Naive thymus-derived CD4-positive, alpha-beta T cell (primary cell): ENCODE data around the gene DTL. TPM values are rescaled to one million over a fixed set of nuclear protein-coding genes. Genes with fewer than 3 reads are reported as not detected.

Experiments
- ATAC-seq: fragments of 150-1000 bp; cut with Tn5 transposase; 2 replicates; pipeline ENCODE4 v1.10.0; 2021; ENCODE audit warnings: mild to moderate bottlenecking, moderate library complexity
- CTCF ChIA-PET: fragments of 350-600 bp; sonication (Branson Sonifier 250); formaldehyde crosslinking; loops from one replicate; lab custom pipeline; 2021; ENCODE audit warnings: antibody characterized with exemption; lab: Charles Lee
- POLR2A ChIA-PET: fragments of 350-600 bp; sonication (Branson Sonifier 250); formaldehyde crosslinking; loops from one replicate; lab custom pipeline; 2021; ENCODE audit warnings: antibody characterized with exemption, inconsistent platforms; lab: Charles Lee
- DNase-seq, 9 donors: peaks; one replicate each; pipeline versions ENCODE4 v3.0.0 to v3.0.0-alpha.2; 2020 to 2022; ENCODE audit warnings: mixed read lengths in 1 of 9
- H3K27ac ChIP-seq: one replicate; pipeline ENCODE4 v1.7.0; 2013; ENCODE audit warnings: mild to moderate bottlenecking, low read depth, low read length, moderate library complexity
- H3K27me3 ChIP-seq, 2 donors: one replicate each; pipeline ENCODE4 v1.7.0; 2013; ENCODE audit warnings: low read length in 2 of 2, mild to moderate bottlenecking in 2 of 2, moderate library complexity in 2 of 2; ENCODE audit not compliant: control insufficient read depth in 2 of 2, insufficient read depth in 2 of 2
- H3K36me3 ChIP-seq, 3 experiments: 1 replicate in 2 of 3; 2 replicates in 1 of 3; pipeline ENCODE4 v1.7.0; 2013; ENCODE audit warnings: low read length in 3 of 3, mild to moderate bottlenecking in 3 of 3, moderate library complexity in 1 of 3; ENCODE audit not compliant: insufficient read depth in 3 of 3, control insufficient read depth in 2 of 3
- H3K4me1 ChIP-seq, 2 donors: one replicate each; pipeline ENCODE4 v1.7.0; 2013; ENCODE audit warnings: low read length in 2 of 2, mild to moderate bottlenecking in 2 of 2, moderate library complexity in 1 of 2; ENCODE audit not compliant: control insufficient read depth in 2 of 2, insufficient read depth in 2 of 2
- H3K4me3 ChIP-seq: 2 replicates; pipeline ENCODE4 v1.7.0; 2013; ENCODE audit warnings: mild to moderate bottlenecking, low read length
- H3K9me3 ChIP-seq, 3 experiments: 1 replicate in 2 of 3; 2 replicates in 1 of 3; pipeline ENCODE4 v1.7.0; 2013; ENCODE audit warnings: low read length in 3 of 3; ENCODE audit not compliant: control insufficient read depth in 2 of 3
- H3K27ac Mint-ChIP-seq, 9 donors: one replicate each; pipeline ENCODE4 v1.8.0; 2020 to 2022; ENCODE audit warnings: mixed read lengths in 9 of 9, mild to moderate bottlenecking in 8 of 9, moderate library complexity in 5 of 9, inconsistent platforms in 2 of 9
- H3K27me3 Mint-ChIP-seq, 5 donors: one replicate each; pipeline ENCODE4 v1.8.0; 2021 to 2022; ENCODE audit warnings: mixed read lengths in 5 of 5, mild to moderate bottlenecking in 1 of 5
- H3K36me3 Mint-ChIP-seq, 5 donors: one replicate each; pipeline ENCODE4 v1.8.0; 2020 to 2022; ENCODE audit warnings: mixed read lengths in 5 of 5, mild to moderate bottlenecking in 3 of 5, inconsistent platforms in 1 of 5
- H3K4me1 Mint-ChIP-seq, 7 donors: one replicate each; pipeline ENCODE4 v1.8.0; 2020 to 2022; ENCODE audit warnings: mixed read lengths in 7 of 7, mild to moderate bottlenecking in 3 of 7, inconsistent platforms in 1 of 7
- H3K4me3 Mint-ChIP-seq, 10 donors: one replicate each; pipeline ENCODE4 v1.8.0; 2020 to 2022; ENCODE audit warnings: mild to moderate bottlenecking in 10 of 10, mixed read lengths in 10 of 10, moderate library complexity in 6 of 10, inconsistent platforms in 2 of 10
- H3K9me3 Mint-ChIP-seq, 11 donors: one replicate each; pipeline ENCODE4 v1.8.0; 2020 to 2022; ENCODE audit warnings: mixed read lengths in 11 of 11, mild to moderate bottlenecking in 4 of 11, inconsistent platforms in 1 of 11, moderate library complexity in 1 of 11
- intact Hi-C, 2 donors: fragments of 100-400 bp; cut with micrococcal nuclease; formaldehyde crosslinking; loops; one replicate each; pipeline ENCODE4 v1.15.1; 2023
- polyA plus RNA-seq, 2 donors: library from polyadenylated mRNA; unstranded; fragments of 300-500 nt; fragmentation: Illumina TruSeq; gene quantifications; one replicate each; pipeline ENCODE4 v1.2.3, GENCODE V29; 2021
- total RNA-seq, 6 experiments: library from RNA in 5 of 6; stranded (reverse) in 5 of 6; gene quantifications; 1 replicate in 5 of 6; 2 replicates in 1 of 6; pipeline ENCODE4 v1.2.3 and lab custom pipeline; 2021 to 2026

Gene DTL
- total and polyA plus RNA-seq, 7 experiments from 2014 or later = 0.27 to 63.0 (median 0.56) TPM

DNA sequence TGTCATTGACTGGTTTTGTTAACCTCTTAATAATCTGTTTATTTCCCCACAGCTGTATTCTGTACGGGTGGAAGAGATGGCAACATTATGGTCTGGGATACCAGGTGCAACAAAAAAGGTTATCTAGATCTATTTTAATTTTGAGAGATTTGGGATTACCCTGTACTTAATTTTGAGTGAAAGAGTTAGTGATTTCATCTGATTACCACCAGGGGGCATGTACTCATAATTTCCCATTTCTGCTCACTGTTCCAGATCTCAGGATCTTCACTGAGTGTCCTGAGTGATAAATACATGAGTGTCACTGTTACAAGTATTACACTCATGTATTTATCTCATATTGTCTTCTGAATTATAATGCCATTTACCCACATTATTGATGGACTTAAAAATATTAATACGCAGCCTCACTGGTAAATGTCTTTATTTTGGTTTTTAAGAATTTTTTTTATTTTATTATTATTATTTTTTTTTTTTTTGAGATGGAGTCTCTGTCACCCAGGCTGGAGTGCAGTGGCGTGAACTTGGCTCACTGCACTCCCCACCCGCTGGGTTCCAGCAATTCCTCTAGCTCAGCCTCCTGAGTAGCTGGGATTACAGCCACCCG, 27.4 kb downstream of the DTL start:
- ATAC-seq (peak; percentile 71), DNase-seq (peak in 6 of 9 donors; percentile 8 to 41 (median 33))
- Mint-ChIP-seq H3K4me3 (no peak overlapping the region), H3K9me3 (peaks cover 0 to 3% (median 0%) of the 10 kb centered on the region in 11 donors), H3K4me1 (peaks cover 0 to 11% (median 0%) of the 10 kb centered on the region in 7 donors), H3K27ac (no peak overlapping the region), H3K36me3 (peaks cover 0 to 24% (median 0%) of the 10 kb centered on the region in 5 donors), H3K27me3 (no peaks in the 10 kb centered on the region)
- ChIA-PET CTCF (interaction anchor here (0.6 to 6.7 kb wide), 12 partner anchors 8 to 401 kb away, joined by 3 to 96 read pairs (median 5); no protein-coding TSS in a partner anchor), POLR2A (interaction anchor here (1.1 kb wide), 1 partner anchor 224 kb away, joined by 5 read pairs; no protein-coding TSS in a partner anchor)
- intact Hi-C loops = loop anchor here (1.0 to 2.0 kb wide), 8 partner anchors 50 to 393 kb away; no protein-coding TSS in a partner anchor
- Histone ChIP-seq H3K4me1 (no peaks in the 10 kb centered on the region), H3K4me3 (no peak overlapping the region), H3K9me3 (no peaks in the 10 kb centered on the region), H3K27ac (no peak overlapping the region), H3K36me3 (no peaks in the 10 kb centered on the region), H3K27me3 (no peaks in the 10 kb centered on the region)

DNA sequence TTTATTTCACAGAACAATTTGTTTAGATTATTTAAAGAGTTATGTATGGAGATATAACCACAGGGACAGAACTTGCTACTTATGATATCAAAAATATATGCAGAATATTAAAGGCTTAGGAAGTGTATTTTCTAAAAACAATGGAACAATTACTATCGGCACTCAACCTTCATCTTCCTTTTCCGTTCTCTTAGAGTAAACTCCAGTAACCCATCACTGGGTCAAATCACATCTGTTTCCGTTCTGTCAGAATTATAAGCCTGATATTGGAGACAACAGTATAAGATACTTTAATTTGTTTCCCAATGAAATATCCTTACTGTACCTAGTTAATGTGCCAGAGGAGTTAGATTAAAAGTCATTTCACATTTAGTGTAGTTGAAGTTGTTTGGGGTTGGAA, 32.2 kb downstream of the DTL start:
- Mint-ChIP-seq H3K27ac (no peak overlapping the region), H3K4me3 (no peak overlapping the region), H3K36me3 (peaks cover 0 to 20% (median 0%) of the 10 kb centered on the region in 5 donors), H3K9me3 (no peaks in the 10 kb centered on the region), H3K4me1 (peaks cover 0 to 7% (median 0%) of the 10 kb centered on the region in 7 donors), H3K27me3 (no peaks in the 10 kb centered on the region)
- Histone ChIP-seq H3K9me3 (no peaks in the 10 kb centered on the region), H3K36me3 (no peaks in the 10 kb centered on the region), H3K4me1 (no peaks in the 10 kb centered on the region), H3K27me3 (no peaks in the 10 kb centered on the region), H3K4me3 (no peak overlapping the region), H3K27ac (no peak overlapping the region)
- DNase-seq (no peak), ATAC-seq (no peak)
- CTCF ChIA-PET = interaction anchor here (6.7 kb wide), 1 partner anchor 389 kb away, joined by 96 read pairs; no protein-coding TSS in a partner anchor
- POLR2A ChIA-PET = no interaction called here
- intact Hi-C loops = no loop called here

DNA sequence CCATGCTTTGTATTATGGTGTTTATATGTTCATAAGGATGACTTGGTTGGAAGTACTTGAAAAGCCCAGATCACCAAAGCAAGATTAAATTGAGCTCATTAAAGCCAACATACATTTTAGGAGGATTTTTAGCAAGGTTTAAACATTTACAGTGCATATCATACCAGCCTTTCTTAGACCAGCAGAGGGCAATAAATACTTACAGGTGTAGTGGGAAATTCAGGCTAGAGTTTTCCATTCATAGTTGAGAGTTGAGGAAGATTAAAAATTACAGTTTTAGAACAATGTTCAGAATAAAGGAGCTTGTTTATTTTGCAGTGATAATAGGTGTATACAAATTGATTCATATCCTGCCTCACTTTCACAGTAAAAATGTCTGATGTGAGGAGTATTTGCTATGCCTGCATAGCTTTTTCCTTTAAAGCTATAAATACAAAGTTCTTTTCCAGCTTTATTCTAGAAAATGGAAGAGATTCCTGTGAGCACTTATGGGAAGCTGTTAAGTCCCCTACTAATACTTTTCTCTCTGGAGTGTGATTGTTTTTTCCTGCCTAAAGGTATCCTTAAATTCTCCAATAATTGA, 35.3 kb downstream of the DTL start:
- H3K4me3 Mint-ChIP-seq = no peak overlapping the region
- no peaks in the 10 kb centered on the region for H3K27me3 Mint-ChIP-seq
- Histone ChIP-seq H3K9me3 (no peaks in the 10 kb centered on the region), H3K36me3 (no peaks in the 10 kb centered on the region), H3K27ac (no peak overlapping the region), H3K4me3 (no peak overlapping the region), H3K4me1 (no peaks in the 10 kb centered on the region), H3K27me3 (no peaks in the 10 kb centered on the region)
- ATAC-seq (peak; percentile 66), DNase-seq (peak in 7 of 9 donors; percentile 11 to 63 (median 47))
- ChIA-PET POLR2A (interaction anchor here (0.7 to 2.0 kb wide), 6 partner anchors 216 to 395 kb away, joined by 3 to 14 read pairs (median 7); partner anchors contain the start of gene PPP2R5A), CTCF (interaction anchor here (0.7 to 5.7 kb wide), 31 partner anchors 9 to 927 kb away, joined by 3 to 166 read pairs (median 5); partner anchors contain the start of genes DTL, INTS7, PACC1 and PPP2R5A)
- intact Hi-C loops = loop anchor here (1.0 to 2.0 kb wide), 6 partner anchors 215 to 390 kb away; no protein-coding TSS in a partner anchor
- H3K36me3 Mint-ChIP-seq = peaks cover 0 to 19% (median 0%) of the 10 kb centered on the region in 5 donors
- peaks cover 0 to 7% (median 0%) of the 10 kb centered on the region in 7 donors for H3K4me1 Mint-ChIP-seq
- peaks cover 0 to 2% (median 0%) of the 10 kb centered on the region in 11 donors for H3K9me3 Mint-ChIP-seq
- H3K27ac Mint-ChIP-seq = no peak overlapping the region

DNA sequence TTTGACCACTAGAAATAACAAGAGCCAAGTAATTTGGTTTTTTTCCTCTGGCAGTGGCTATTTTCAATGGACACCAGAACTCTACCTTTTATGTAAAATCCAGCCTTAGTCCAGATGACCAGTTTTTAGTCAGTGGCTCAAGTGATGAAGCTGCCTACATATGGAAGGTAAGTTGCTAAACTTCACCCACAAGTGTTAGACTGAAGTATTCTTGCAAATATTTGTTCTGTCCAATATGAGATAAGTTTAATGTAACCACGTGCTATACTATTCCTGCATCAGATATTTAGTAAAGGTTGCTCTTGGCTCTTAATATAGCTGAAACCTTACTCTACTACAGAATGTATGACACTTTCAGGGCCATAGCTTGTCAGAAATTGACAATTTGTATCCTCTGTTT, 36.5 kb downstream of the DTL start:
- DNase-seq (no peak), ATAC-seq (no peak)
- H3K9me3 ChIP-seq = no peaks in the 10 kb centered on the region
- POLR2A ChIA-PET = no interaction called here
- Mint-ChIP-seq H3K27ac (no peak overlapping the region), H3K4me1 (peaks cover 0 to 5% (median 0%) of the 10 kb centered on the region in 7 donors), H3K36me3 (peaks cover 0 to 21% (median 0%) of the 10 kb centered on the region in 5 donors), H3K4me3 (no peak overlapping the region), H3K9me3 (peaks cover 0 to 2% (median 0%) of the 10 kb centered on the region in 11 donors), H3K27me3 (no peaks in the 10 kb centered on the region)
- no peak overlapping the region for H3K27ac ChIP-seq
- no peaks in the 10 kb centered on the region for H3K27me3 ChIP-seq
- intact Hi-C loops = no loop called here
- no peaks in the 10 kb centered on the region for H3K36me3 ChIP-seq
- CTCF ChIA-PET = interaction anchor here (0.5 to 5.7 kb wide), 11 partner anchors 9 to 385 kb away, joined by 3 to 166 read pairs (median 21); partner anchors contain the start of genes DTL, INTS7 and PPP2R5A
- H3K4me3 ChIP-seq = no peak overlapping the region
- no peaks in the 10 kb centered on the region for H3K4me1 ChIP-seq

DNA sequence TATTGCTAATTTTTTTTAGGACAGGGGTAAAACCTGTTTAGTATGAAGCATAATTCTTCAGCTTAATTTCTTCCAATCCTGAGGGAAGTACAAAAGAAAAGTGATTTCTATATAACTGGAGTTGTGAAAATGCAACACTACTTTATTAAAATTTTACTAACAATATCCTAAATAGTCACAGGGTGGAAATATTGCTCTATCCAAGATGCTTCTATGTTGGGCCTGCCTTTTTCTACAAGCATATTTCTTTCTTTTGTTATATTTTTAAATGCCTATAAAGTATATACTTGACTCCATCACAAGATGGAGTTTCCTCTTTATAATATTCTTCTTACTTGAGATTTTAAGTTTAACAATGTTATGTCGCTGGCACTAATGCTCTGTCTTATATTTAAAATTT, 37.9 kb downstream of the DTL start:
- no peak overlapping the region for H3K4me3 ChIP-seq
- Mint-ChIP-seq H3K9me3 (peaks cover 0 to 2% (median 0%) of the 10 kb centered on the region in 11 donors), H3K27ac (no peak overlapping the region), H3K36me3 (peaks cover 0 to 14% (median 0%) of the 10 kb centered on the region in 5 donors), H3K4me3 (no peak overlapping the region), H3K27me3 (no peaks in the 10 kb centered on the region), H3K4me1 (peaks cover 0 to 4% (median 0%) of the 10 kb centered on the region in 7 donors)
- no peaks in the 10 kb centered on the region for H3K27me3 ChIP-seq
- no peak for ATAC-seq
- H3K36me3 ChIP-seq = no peaks in the 10 kb centered on the region
- H3K4me1 ChIP-seq = no peaks in the 10 kb centered on the region
- ChIA-PET POLR2A (interaction anchor here (1.0 kb wide), 1 partner anchor 383 kb away, joined by 3 read pairs; no protein-coding TSS in a partner anchor), CTCF (interaction anchor here (3.8 to 5.7 kb wide), 2 partner anchors 379 to 384 kb away, joined by 31 to 166 read pairs; no protein-coding TSS in a partner anchor)
- intact Hi-C loops = no loop called here
- peak in 2 of 9 donors; percentile 8 to 12 for DNase-seq
- no peak overlapping the region for H3K27ac ChIP-seq
- no peaks in the 10 kb centered on the region for H3K9me3 ChIP-seq

DNA sequence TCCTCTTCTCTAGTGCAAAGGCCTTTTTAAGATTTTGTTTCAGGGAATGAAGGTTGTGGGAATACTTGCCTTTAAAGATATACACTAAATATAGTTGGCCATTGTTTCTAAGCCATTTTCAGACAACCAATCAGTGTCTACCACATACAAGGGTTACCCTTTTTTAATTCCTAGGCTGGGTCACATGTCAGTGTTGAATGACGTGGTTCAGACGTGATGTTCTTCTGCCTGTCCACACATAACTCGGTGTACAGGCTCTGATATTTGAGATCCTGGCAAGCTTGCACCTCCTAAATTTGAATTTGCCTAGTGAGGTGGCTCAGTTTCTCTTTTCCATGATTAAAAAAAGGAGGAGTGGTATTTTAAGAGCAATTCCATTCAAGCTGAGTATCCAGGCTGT, 38.8 kb downstream of the DTL start:
- no peak overlapping the region for H3K4me3 ChIP-seq
- ATAC-seq = no peak
- no peak overlapping the region for H3K27ac Mint-ChIP-seq
- H3K27ac ChIP-seq = no peak overlapping the region
- no peaks in the 10 kb centered on the region for H3K27me3 ChIP-seq
- H3K4me3 Mint-ChIP-seq = no peak overlapping the region
- intact Hi-C loops = no loop called here
- no peaks in the 10 kb centered on the region for H3K4me1 ChIP-seq
- H3K4me1 Mint-ChIP-seq = peaks cover 0 to 4% (median 0%) of the 10 kb centered on the region in 7 donors
- DNase-seq = no peak
- peaks cover 0 to 2% (median 0%) of the 10 kb centered on the region in 11 donors for H3K9me3 Mint-ChIP-seq
- H3K27me3 Mint-ChIP-seq = no peaks in the 10 kb centered on the region
- ChIA-PET CTCF (no interaction called here), POLR2A (no interaction called here)
- no peaks in the 10 kb centered on the region for H3K9me3 ChIP-seq
- H3K36me3 ChIP-seq = no peaks in the 10 kb centered on the region
- H3K36me3 Mint-ChIP-seq = peaks cover 0 to 15% (median 0%) of the 10 kb centered on the region in 5 donors
